Activated CD4-positive, alpha-beta T cell treated with anti-CD3 and anti-CD28 coated beads for 24 hours (primary cell): ENCODE results near the gene RELT.
"Not testable (repeated sequence)": the region's sequence is repeated elsewhere in the genome, so short reads cannot be mapped to it uniquely, and the experiment has no call there.

ENCODE experiments used
- DNase-seq, 2 donors: peaks; one replicate each; pipeline ENCODE4 v3.0.0-alpha.2; 2020; ENCODE audit warnings: low read depth in 2 of 2

Gene RELT

DNA sequence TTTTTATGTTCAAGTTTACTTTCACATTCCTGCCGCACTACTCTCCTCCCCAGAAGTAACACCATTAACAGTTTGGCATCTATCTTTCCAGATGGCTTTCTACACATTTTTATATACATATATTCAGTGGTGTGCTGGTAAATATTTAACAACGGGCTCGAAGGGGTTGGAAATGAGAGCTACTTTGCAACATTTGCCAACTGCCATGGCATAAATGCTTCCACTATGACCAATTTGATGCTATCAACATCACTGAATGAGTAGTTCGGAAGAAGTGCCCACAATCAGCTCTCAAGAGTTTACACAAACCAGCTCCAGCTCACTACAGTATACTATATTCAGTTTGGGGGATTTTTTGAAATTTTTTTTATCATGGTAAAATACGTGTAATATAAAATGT, 55.2 kb downstream of the RELT start:
- DNase-seq: no peak

DNA sequence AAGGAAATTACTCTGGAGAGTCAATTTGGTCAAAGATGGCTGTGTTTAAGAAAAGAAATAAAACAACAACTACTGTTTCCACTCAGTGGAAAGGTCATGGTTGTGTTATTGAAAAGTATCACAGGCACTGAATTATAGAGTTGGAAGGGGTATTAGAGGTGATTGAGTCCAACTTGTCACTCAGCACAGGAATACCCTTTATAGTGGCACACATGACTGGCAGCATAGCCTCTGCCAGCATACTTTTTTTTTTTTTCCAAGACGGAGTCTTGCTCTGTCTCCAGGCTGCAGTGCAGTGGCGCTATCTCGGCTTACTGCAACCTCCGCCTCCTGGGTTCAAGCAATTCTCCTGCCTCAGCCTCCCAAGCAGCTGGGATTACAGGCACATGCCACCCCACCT, 60.7 kb downstream of the RELT start:
- not testable (repeated sequence) for DNase-seq

DNA sequence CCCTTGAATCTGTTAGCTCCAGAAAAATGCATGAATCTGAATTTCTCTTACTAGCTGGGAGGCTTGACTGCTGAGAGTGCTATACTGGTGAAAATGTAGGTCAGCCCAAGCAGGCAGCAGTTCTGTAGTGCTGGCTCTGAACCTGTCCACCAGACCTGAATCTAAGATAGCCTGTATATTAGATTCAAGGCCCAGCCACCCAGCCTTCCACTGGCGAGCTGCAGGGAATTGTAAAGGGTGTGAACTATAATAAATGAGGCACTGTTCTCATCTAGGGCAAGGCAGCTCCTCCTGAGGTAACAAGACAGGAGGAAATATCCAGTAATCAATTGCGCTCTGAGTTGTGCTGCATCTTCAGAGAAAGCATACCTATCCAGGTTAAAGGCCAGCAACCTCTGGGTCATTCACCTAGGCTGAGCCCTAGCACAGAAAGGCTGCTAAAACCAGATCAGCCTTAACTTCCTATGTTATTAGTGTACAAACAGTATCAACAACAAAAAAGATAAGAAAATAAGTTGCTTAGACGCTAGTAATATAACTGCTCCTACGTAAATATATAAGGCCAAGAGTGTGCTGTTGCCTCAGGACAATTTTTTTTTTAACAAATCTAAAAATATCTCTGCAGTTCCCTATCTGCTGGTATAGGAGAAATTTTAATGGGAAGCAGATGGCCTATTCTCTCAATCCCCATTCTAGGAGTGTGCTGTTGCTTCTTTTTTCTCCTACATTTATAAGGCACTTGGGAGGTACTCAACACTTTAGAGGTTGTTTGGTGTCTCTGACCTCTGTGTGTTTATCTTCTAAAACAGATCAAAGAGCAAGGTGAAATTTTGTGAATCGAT, 63.0 kb downstream of the RELT start:
- no peak for DNase-seq

DNA sequence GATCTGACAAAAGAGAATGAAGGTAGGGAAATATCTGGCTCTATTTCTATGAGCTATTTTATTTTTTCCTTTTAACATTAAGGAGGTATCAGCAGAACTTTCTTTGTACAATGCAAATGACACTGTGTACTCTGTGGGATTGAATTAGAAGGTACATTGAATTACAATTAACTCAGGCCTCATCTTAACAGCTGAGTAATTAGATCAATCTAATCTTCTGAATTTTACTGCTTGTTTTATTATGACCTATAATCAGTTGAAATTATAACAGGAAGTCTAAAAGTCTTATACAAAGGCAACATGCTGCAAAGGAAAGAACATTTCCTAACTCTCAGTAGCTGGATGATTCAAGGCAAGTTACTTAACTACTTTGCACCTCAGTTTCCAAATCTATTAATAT, 69.8 kb downstream of the RELT start:
- DNase-seq: no peak

DNA sequence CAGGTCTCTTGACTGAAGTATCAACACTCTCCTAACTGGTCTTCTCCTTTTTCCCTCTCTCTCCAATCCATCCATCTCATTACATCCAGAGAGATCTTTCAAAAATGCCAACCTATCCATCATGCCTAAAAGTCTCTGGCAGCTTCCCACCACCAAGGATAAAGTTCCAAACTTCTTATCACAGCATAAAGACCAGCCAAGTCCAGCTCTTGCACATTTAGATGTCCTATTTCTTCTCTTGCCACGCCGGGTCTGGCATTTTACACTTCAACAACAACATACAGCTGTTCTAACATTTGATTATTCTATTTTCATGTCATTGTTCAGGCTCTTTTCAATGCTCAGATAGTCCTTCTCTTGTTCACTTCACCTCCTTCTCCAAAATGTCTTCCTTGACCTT, 70.6 kb downstream of the RELT start:
- DNase-seq: no peak
